ENCODE data around the gene MRI1.

DNA sequence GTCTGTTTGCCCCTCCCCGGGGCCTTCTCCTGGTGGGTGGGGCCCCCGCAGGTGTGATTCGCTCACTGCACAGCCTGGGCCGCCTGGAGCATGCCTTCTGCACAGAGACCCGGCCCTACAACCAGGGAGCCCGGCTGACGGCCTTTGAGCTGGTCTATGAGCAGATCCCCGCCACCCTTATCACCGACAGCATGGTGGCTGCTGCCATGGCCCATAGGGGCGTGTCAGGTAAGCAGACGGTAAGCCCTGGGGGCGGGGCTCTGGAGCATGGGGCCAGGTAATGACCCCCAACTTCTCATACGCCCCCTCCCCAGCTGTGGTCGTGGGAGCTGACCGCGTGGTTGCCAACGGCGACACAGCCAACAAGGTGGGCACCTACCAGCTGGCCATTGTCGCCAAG is 4.2 kb downstream of the MRI1 start:
- TF ChIP-seq, protein P1, sequence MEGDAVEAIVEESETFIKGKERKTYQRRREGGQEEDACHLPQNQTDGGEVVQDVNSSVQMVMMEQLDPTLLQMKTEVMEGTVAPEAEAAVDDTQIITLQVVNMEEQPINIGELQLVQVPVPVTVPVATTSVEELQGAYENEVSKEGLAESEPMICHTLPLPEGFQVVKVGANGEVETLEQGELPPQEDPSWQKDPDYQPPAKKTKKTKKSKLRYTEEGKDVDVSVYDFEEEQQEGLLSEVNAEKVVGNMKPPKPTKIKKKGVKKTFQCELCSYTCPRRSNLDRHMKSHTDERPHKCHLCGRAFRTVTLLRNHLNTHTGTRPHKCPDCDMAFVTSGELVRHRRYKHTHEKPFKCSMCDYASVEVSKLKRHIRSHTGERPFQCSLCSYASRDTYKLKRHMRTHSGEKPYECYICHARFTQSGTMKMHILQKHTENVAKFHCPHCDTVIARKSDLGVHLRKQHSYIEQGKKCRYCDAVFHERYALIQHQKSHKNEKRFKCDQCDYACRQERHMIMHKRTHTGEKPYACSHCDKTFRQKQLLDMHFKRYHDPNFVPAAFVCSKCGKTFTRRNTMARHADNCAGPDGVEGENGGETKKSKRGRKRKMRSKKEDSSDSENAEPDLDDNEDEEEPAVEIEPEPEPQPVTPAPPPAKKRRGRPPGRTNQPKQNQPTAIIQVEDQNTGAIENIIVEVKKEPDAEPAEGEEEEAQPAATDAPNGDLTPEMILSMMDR (IDR thresholded peaks at IDR 0.05 in 4 of 5, conservative IDR thresholded peaks at IDR 0.05 in 1 of 5) = no peak
- no peak for TF ChIP-seq POLR2A (IDR thresholded peaks at IDR 0.05)
